Endothelial cell (in vitro differentiated cells): ENCODE results near the gene LRRC27. TPM values are rescaled to one million over a fixed set of nuclear protein-coding genes. Genes with fewer than 3 reads are reported as not detected.
"Not testable (repeated sequence)": the region's sequence is repeated elsewhere in the genome, so short reads cannot be mapped to it uniquely, and the experiment has no call there.

Experiments used
- DNase-seq: peaks from one replicate; pipeline ENCODE4 v3.0.0; 2021; ENCODE audit warnings: low spot score
- H3K27ac Mint-ChIP-seq: one replicate; pipeline ENCODE4 v1.8.0; 2021; ENCODE audit warnings: mixed read lengths, inconsistent platforms; ENCODE audit not compliant: unreplicated experiment
- H3K27me3 Mint-ChIP-seq: one replicate; pipeline ENCODE4 v1.8.0; 2021; ENCODE audit warnings: mild to moderate bottlenecking, moderate library complexity, mixed read lengths, inconsistent platforms; ENCODE audit not compliant: unreplicated experiment
- H3K36me3 Mint-ChIP-seq: one replicate; pipeline ENCODE4 v1.8.0; 2021; ENCODE audit warnings: mild to moderate bottlenecking, low read depth, mixed read lengths, inconsistent platforms; ENCODE audit not compliant: unreplicated experiment
- H3K4me1 Mint-ChIP-seq: one replicate; pipeline ENCODE4 v1.8.0; 2021; ENCODE audit warnings: mild to moderate bottlenecking, mixed read lengths, inconsistent platforms; ENCODE audit not compliant: unreplicated experiment
- H3K4me3 Mint-ChIP-seq: one replicate; pipeline ENCODE4 v1.8.0; 2021; ENCODE audit warnings: mild to moderate bottlenecking, mixed read lengths, inconsistent platforms; ENCODE audit not compliant: unreplicated experiment
- H3K9me3 Mint-ChIP-seq: one replicate; pipeline ENCODE4 v1.8.0; 2021; ENCODE audit warnings: mixed read lengths, inconsistent platforms; ENCODE audit not compliant: unreplicated experiment
- total RNA-seq: library from RNA; stranded (reverse); fragmentation: NEBNext Ultra II Directional; extraction: Animal tissue kit (Norgen Biotek cat#: 25700); gene quantifications from one replicate; pipeline ENCODE4 v1.2.1, GENCODE V29; 2021; ENCODE audit not compliant: unreplicated experiment
- TF ChIP-seq, protein P1 (sequence below): fragments of 200-600 bp; sonication (generic); IDR thresholded peaks from one replicate; pipeline ENCODE4 v1.5.0; 2021; ENCODE audit warnings: antibody characterized with exemption; ENCODE audit not compliant: unreplicated experiment

LRRC27 gene
- total RNA-seq, 1 donor from 2014 or later = 11.1 TPM

DNA sequence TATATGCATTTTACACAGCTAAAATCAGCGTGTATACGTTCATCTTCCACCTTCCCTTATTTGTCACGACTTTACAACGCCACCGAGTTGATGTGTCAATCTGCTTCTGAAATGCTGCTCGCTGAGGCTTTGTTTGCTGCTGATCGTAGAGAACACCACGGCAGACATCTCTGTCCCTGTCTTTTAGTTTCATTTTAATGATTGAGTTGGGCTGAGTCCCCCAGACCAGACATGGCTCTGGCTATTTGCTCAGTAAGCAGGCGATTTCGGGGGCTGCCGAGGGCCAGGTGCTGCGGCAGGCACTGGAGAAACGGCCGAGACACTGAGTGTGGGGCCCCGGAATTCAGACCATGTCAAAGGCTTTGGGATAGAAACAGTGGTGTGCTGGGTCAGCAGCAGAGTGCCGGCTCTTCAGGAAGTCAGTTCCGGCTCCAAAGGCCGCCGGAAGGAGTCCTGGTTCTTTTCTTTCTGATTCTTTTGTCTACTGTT is 5.0 kb downstream of the LRRC27 start:
- H3K36me3 Mint-ChIP-seq = peaks cover 13% of the 10 kb centered on the region
- TF ChIP-seq, protein P1, sequence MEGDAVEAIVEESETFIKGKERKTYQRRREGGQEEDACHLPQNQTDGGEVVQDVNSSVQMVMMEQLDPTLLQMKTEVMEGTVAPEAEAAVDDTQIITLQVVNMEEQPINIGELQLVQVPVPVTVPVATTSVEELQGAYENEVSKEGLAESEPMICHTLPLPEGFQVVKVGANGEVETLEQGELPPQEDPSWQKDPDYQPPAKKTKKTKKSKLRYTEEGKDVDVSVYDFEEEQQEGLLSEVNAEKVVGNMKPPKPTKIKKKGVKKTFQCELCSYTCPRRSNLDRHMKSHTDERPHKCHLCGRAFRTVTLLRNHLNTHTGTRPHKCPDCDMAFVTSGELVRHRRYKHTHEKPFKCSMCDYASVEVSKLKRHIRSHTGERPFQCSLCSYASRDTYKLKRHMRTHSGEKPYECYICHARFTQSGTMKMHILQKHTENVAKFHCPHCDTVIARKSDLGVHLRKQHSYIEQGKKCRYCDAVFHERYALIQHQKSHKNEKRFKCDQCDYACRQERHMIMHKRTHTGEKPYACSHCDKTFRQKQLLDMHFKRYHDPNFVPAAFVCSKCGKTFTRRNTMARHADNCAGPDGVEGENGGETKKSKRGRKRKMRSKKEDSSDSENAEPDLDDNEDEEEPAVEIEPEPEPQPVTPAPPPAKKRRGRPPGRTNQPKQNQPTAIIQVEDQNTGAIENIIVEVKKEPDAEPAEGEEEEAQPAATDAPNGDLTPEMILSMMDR = no peak
- H3K9me3 Mint-ChIP-seq = no peaks in the 10 kb centered on the region
- peak overlapping the region; percentile 53 for H3K4me3 Mint-ChIP-seq
- H3K4me1 Mint-ChIP-seq = peaks cover 26% of the 10 kb centered on the region
- peak overlapping the region; percentile 70 for H3K27ac Mint-ChIP-seq
- H3K27me3 Mint-ChIP-seq = peaks cover 9% of the 10 kb centered on the region
- DNase-seq = no peak

DNA sequence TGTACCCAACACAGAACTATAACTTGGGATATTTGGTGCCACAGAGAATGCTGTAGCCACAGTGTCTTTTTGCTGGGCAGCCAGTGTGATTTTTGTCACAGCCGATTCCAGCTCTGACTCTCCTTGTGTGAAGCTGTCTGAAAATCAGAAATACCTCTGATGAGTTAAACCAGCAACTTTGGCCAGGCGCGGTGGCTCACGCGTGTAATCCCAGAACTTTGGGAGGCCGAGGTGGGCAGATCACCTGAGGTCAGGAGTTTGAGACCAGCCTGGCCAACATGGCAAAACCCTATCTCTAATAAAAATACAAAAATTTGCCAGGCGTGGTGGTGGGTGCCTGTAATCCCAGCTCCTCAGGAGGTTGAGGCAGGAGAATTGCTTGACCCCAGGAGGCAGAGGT is 5.9 kb downstream of the LRRC27 start:
- not testable (repeated sequence) for DNase-seq, H3K9me3 Mint-ChIP-seq, H3K4me3 Mint-ChIP-seq, H3K27ac Mint-ChIP-seq, H3K27me3 Mint-ChIP-seq
- Mint-ChIP-seq H3K36me3 (peaks cover 15% of the 10 kb centered on the region), H3K4me1 (peaks cover 21% of the 10 kb centered on the region)

DNA sequence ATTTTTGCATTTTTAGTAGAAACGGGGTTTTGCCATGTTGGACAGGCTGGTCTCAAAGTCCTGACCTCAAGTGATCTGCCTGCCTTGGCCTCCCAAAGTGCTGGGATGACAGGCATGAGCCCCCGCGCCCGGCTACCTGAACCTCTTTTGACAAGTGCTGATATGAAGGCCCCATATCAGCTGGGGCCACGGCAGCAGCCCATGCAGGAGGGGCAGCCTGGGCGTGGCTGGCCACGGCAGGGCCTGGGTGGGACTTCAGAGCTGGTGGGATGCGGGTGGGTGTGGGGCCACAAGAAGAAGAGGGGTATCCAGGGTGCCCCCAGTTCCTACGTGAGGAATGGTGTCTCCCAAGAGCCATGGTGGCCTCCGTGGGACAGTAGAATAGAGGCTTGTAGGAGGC is 6.9 kb downstream of the LRRC27 start:
- H3K36me3 Mint-ChIP-seq = peaks cover 13% of the 10 kb centered on the region
- H3K4me1 Mint-ChIP-seq = peaks cover 18% of the 10 kb centered on the region
- no peak for DNase-seq
- TF ChIP-seq, protein P1 = no peak
- no peaks in the 10 kb centered on the region for H3K9me3 Mint-ChIP-seq
- no peak overlapping the region for H3K4me3 Mint-ChIP-seq
- H3K27me3 Mint-ChIP-seq = peaks cover 3% of the 10 kb centered on the region
- H3K27ac Mint-ChIP-seq = no peak overlapping the region

DNA sequence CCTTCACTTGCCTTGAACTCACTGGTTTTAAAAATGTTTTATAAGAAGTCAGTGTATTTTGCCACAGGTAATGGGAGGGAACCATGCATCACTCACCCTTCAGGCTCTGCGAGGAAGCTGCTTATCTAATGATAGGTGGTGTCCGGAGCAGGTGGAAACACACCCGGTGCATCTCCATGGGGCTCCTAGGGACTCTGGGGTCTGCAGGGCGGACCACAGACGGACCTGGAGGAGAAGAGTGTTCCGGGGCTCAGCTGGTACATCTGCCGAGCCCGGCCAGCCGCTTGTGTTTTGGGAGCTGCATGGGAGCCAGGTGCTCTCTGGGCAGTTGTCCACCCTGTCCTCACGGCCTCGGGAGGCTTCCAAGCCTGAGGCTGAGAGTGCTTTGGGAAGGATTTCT is 7.3 kb downstream of the LRRC27 start:
- H3K9me3 Mint-ChIP-seq = no peaks in the 10 kb centered on the region
- TF ChIP-seq, protein P1 = no peak
- H3K27me3 Mint-ChIP-seq = peaks cover 3% of the 10 kb centered on the region
- peaks cover 13% of the 10 kb centered on the region for H3K36me3 Mint-ChIP-seq
- no peak overlapping the region for H3K4me3 Mint-ChIP-seq
- DNase-seq = no peak
- no peak overlapping the region for H3K27ac Mint-ChIP-seq
- H3K4me1 Mint-ChIP-seq = peaks cover 18% of the 10 kb centered on the region

DNA sequence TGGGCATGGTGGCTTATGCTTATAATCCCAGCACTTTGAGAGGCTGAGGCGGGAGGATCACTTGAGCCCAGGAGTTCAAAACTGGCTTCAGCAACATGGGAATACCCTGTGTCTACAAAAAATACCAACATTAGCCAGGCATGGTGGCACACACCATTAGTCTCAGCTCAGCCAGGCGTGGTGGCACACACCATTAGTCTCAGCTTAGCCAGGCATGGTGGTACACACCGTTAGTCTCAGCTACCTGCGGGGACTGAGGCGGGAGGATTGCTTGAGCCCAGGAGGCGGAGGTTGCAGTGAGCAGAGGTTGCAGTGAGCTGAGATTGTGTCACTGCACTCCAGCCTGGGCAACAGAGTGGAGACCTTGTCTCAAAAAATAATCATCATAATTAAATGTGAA is 9.0 kb downstream of the LRRC27 start:
- Mint-ChIP-seq H3K36me3 (peaks cover 6% of the 10 kb centered on the region), H3K9me3 (no peaks in the 10 kb centered on the region), H3K27ac (no peak overlapping the region), H3K4me1 (peaks cover 13% of the 10 kb centered on the region), H3K4me3 (no peak overlapping the region), H3K27me3 (peaks cover under 1% of the 10 kb centered on the region)
- DNase-seq = no peak
- TF ChIP-seq, protein P1 = no peak
